Stimulated activated CD8-positive, alpha-beta memory T cell treated with anti-CD3 and anti-CD28 coated beads, Interleukin-2, amount 100 ng/mL, for 48 hours (primary cell): ENCODE results near the gene CST2.
"Not testable (repeated sequence)": the region's sequence is repeated elsewhere in the genome, so short reads cannot be mapped to it uniquely, and the experiment has no call there.

Experiments used
- DNase-seq, 2 donors: peaks; one replicate each; pipeline ENCODE4 v3.0.0-alpha.2; 2020; ENCODE audit warnings: low read depth in 2 of 2

CST2 gene, protein sequence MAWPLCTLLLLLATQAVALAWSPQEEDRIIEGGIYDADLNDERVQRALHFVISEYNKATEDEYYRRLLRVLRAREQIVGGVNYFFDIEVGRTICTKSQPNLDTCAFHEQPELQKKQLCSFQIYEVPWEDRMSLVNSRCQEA

DNA sequence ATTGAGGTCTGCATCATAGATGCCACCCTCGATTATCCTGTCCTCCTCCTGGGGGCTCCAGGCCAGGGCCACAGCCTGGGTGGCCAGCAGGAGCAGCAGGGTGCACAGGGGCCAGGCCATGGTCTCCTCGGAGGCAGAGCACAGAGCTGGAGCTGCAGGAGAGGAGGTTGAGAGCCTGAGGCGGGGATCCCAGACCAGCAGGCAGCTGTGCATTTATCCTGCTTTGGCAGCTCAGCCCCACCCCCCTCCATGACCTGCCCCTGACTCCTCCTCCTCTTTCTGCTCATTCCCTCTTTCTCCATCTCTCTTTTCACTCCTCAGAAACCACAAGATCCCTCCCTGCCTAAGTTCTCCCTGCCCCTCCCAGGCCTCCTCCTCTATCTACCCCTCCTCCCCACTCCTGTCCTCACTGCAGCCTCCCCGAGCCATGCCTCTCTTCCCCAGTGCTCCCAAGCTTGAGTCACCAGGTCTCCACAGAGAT is at the start of gene CST2:
Gene CST2, minus strand, starts transcription at position 189 of the 481 bp plus-strand sequence. Its CDS starts 69 bp downstream, at position 120.
- DNase-seq, result no peak

DNA sequence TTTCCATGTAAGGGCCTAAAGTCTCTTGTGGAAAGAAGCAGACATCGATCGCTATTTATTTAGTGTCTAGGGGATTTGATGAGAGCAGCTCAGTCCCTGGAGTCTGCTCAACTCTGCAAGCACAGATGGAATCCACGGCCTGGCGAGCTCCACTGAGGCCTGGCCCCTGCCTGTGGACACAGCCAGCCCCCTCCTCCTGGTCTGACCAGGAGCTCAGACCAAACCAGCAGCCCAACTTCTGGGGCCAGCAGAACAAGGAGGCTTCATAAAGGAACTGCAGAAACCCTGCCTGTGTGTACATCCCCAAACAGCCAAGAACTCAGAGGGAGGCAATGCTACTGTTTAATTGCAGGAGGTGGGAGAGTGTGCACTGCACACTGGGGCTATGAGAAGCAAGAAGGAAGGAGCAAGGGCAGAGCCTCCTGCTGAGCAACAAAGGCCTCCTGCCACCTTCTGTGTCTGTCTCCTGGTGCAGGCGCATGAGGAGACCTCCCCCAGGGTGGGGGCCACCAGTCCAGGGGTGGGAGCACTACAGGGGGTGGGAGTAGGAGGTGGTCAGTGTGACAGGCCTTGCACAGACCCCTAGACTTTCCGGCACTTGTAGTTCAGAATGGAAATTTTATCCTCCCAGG is 49.2 kb upstream of the CST2 start:
- no peak for DNase-seq

DNA sequence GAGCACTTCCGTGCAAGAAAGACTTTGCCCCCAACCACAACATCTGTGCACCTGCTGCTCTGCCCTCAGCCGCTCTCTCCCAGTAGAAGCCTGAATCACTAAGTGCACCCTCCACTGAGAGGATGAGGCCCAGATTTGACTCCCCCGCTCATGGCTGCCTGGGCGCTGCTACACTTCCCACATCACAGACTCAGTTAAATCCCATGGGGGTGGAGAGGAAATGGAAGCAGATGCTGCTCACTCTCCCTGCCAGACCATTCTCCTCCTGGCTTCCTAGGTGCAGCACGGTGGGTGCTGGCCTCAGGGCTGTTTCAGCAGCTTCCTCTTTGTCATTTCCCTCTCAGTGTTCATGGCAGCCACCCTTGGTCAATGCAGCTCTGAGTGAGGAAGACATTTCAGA is 48.2 kb upstream of the CST2 start:
- DNase-seq, result no peak

DNA sequence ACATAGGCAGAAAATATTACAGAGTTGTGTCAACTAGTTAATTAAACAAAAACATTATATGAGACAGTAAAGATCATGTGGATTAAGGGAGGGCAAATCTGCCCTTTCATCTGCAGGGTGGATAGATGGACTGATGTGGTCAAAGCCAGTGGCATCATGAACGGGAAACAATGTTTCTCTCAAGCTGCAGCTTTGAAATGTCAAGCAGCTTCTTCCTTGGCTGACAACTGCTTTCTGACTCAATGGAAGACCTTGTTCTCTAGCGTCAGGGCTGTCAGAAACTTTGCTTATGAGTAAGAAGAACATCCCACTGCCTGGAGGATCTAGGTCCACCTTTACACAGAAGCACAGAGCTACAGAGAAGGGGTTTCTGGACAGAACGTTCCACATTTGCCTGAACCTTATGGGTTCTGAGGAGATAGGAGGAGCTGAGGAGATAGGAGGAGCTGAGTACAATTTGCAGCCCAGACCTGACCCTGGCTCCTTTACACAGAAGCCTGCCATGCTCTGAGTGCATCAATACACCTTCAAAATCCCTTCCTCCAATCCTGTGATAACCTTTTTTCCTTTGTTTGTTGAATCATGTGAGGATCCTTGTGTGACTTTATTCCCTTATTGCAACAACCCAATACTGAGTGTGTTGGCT is 47.0 kb upstream of the CST2 start:
- DNase-seq, result no peak

DNA sequence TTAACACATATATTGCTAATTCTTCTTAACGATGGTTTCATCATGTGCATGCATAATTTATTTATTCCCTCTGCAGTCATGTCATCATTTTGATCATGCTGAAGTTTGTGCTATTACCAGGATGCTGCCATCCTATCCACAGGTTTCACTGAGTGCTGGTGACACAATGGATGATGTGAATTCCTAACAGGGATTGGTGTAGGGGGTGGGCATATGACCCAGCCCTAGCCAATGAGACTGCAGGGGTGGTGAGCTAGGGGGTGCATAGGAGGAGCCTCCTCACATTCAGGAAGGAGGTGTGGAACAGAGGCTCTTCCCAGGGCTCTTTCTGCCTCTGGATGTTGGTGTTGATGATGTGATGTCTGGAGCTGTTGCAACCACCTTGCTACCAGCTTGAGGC is 45.5 kb upstream of the CST2 start:
- no peak for DNase-seq

DNA sequence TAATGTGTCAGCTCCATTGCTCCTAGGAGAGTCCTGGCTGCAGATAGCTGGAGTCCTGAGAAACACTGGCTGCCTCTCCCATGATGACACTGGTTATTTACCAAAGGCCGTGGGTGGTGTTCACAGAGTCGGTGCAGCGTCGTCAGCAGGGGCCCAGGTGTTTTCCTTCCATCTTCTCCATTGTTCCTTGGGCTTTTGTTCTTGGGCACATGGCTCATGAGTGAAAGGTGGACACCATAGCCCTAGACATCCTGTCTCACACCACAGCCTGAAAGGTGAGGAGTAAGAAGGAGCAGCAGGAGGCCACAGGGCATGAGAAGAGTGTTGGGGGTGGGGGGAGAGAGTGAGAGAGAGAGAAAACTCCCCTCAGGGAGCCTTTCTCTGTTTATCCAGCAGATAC is 43.9 kb upstream of the CST2 start:
- DNase-seq, result no peak

DNA sequence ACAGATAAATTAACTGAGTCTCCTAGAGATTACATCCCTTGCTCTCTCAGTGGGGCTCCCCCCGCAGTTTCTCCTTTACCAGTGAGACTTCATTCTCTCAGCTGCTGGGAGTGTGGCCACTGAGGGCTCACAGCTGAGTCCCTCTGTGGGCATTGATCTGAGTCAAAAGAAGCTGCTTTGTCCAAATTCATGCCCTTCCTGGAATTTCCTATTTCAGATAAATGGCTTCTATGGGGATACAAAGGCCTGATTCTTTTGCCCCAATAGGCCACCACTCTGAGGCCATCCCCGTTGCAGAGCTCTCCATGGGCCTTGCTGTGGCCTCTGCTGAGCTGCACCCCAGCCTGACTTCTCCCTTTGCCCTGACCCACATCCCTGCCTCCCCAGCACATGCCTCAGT is 43.0 kb upstream of the CST2 start:
- DNase-seq, result no peak

DNA sequence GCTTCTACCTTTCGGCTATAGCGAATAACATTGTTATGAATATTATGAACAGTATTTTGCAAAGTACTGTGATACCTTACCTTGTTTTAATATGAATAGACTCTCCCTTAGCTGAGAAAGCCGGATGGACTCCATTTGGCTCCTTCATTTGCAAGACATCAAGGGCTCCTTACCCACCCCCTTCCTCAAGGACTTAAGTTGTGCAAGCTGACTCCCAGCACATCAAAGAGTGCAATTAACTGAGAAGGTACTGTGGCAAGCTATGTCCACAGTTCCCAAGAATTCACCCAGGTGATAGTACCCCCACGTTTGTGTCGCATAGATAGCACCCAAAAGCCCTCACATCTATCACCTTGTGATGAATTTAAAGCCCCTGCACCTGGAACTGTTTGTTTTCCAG is 41.8 kb upstream of the CST2 start:
- no peak for DNase-seq

DNA sequence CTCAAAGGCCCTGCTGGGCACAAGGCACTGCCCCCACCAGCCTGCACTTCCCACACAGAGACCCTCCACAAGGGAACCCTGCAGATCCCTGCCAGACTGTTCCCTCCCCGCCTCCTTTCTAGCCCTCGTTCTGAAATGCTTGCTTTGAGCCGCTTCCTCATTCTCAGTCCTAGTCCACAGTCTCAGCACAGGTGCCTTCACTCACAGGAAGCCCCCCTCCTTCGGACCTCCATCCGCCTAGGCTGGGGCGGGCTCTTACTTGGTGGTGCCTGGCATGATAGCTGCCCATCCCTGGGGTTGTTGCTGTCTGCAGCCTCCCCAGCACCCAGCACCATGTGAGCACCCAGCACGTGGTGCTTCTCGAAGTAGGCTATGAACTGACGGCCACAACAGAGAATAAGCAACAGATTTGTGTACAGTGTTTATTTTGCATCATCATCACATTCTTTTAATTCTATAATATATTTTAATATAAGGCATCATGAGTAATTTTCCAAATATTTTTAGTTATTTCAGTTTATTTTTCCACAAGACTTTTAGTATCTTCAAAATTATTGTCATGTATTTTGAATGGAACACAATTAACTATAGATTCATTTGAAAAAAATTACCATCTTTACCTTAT is 40.7 kb upstream of the CST2 start:
- DNase-seq, result no peak

DNA sequence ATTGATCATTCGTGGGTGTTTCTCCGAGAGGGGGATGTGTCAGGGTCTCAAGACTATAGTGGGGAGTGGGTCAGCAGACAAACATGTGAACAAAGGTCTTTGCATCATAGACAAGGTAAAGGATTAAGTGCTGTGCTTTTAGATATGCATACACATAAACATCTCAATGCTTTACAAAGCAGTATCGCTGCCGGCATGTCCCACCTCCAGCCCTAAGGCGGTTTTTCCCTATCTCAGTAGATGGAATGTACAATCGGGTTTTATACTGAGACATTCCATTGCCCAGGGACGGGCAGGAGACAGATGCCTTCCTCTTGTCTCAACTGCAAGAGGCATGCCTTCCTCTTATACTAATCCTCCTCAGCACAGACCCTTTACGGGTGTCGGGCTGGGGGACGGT is 34.2 kb upstream of the CST2 start:
- DNase-seq, result not testable (repeated sequence)

DNA sequence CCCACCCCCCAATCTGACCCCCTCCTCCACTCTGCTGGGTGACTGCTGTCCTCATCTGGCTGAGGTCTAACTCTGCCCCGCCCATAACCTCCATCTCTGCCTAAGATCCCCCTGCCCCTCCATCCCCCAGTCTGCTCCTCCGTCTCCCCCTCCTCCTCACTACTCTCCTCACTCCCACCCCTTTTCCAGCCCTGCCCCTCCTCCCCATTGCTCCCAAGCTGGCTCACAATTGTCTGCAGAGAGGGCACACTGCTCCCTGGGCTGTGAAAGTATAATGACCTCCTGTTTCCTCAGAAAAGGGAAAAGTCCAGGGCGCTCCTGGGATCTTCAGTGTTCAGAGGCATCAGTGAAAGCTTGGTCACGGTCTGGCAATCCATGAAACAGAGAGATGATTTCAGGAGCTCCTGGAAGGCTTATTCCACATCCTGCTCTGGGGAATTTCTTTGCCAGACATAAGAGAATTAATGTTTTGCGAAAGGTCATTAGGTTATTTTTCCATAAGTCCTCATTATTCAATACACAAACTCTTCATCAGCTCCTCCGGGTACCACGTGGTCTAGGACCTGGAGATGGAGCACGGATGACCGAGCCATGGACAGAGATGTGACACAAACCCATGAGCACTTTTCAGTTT is 31.6 kb upstream of the CST2 start:
- DNase-seq, result no peak

DNA sequence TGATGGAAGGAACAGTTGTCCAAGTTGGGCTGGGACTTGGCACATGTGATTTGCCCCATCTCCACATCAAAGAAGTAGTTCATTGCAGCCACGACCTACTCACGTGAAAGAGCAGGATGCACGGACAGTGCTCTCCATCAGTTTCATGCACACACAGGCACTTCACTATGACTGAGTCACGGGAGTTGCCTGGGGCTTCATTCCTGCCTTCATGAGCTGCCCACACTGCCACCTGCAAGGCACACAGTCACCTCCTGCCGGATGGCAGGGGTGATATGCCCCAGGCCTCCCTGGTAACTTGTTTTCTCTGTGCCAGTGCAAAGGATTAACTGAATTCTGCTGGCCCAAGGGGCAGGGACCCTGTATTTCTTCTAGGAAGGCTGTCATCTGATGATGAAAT is 30.2 kb upstream of the CST2 start:
- no peak for DNase-seq

DNA sequence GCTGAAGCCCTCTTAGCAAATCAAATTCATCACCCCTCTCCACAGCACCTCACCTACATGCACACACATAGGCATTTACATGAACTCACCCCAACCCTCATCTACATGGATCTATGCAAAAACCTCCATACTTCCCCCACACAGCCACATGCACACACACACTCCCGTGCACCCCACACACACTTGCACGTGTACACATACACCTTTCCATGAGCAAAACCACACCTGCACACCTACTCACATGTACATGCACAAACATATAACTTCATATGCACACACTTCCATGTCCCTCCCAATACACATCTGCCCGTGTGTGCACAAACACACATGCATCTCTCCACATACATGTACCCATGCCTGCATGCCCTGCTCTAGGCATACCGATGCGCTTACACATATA is 29.7 kb upstream of the CST2 start:
- no peak for DNase-seq

DNA sequence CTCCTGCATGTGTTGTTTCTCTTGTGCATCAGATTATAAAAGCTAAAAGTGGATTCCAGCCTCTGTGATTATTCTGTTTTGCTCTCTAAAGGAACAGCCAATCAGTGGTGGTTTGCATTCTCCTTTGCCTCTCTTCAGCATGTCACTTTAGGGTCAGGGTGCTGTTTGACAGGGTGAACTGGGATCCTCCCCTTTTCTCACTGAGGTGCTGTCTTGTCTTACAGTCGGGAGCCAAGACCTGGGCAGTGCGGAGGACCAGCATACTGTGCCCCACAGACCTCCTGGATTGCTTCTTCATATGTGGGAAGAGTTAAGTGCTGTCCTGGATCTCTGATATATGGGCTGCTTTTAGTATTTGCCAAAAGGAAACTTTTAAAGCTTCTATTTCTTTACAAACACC is 15.2 kb upstream of the CST2 start:
- no peak for DNase-seq

DNA sequence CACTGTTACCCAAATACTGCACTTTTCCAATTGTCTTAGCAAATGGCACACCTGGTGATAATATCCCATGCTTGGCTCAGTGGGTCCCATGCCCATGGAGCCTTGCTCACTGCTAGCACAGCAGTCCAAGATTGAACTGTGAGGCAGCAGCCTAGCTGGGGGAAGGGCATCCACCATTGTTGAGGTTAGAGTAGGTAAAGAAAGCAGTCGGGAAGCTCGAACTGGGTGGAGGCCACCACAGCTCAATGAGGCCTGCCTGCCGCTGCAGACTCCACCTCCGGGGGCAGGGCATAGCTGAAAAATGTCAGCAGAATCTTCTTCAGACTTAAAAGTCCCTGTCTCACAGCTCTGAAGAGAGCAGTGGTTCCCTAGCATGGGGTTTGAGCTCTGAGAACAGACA is 9.2 kb upstream of the CST2 start:
- DNase-seq, result no peak

DNA sequence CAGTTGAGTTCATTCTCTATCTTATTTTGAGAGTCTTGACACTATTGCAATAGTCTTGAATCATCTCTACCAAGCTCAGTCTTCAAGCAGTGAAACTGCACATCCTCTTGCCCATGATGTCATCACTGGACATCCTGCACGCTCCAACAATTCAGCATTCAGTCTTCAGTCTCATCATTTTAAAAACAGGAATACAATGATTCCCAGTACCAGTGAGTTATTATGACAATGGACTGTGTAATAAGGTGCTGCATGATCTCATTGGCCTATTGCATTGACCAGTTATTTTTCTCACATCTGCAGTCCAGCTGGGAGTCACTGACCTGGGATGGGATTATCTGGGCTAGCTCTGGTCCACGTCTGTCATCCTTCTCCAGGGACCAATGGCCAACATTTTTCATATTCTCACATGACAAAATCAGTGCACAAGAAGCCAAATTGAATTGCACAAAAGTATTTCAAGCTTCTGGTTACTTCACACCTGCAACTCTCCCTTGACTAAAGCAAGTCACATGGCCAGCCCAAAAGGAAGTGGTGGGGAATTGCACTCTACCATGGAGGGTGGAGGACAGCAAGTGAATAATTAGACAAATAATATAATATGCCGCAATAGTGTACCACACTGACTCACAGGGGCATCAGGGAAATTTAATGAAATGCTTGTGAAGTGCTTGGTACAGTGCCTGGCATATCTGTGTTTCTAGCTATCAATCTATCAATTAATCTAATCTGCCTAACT is 6.4 kb upstream of the CST2 start:
- DNase-seq, result no peak

DNA sequence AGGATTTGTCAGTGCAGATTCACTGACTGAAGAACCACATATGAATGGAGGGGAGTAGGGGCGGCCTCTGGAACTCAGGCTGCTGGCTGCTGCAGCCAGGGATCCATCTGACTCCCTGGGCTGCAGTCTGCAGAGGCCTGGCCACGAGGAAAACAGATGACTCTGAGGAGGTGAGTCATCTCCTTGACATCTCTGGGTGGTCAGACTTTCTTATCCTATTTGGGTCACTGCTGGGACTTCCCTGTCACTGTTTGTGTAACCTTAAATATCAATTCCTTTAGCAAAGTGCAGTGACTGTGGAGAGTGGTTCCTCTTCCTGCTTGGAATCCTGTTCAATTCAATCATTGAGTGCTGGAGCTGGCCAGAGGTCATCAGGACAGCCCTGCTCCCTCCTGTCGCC is 5.4 kb upstream of the CST2 start:
- not testable (repeated sequence) for DNase-seq

DNA sequence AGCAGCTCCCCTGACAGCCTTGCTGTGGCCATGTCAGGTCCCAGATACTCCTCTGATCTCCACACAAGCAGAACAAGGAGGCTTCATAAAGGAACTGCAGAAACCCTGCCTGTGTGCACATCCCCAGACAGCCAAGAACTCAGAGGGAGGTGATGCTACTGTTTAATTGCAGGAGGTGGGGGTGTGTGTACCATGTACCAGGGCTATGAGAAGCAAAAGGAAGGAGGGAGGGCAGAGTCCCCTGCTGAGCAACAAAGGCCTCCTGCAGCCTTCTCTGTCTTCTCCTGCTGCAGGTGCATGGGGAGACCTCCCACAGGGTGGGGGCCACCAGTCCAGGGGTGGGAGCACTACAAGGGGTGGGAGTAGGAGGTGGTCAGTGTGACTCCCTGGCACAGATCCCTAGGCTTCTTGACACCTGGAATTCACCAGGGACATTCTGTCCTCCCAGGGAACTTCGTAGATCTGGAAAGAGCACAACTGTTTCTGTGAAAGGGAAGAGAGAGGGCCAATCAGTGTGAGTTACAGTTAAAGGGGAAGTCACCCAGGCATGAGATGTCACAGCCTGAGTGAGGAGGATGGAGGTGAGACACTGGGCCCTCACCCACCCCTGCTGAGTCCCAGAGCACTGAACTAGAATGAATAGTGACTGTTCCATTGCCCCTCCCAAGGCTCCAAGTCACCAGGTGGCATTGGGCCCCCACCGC is 2.8 kb downstream of the CST2 start:
- DNase-seq, result no peak

DNA sequence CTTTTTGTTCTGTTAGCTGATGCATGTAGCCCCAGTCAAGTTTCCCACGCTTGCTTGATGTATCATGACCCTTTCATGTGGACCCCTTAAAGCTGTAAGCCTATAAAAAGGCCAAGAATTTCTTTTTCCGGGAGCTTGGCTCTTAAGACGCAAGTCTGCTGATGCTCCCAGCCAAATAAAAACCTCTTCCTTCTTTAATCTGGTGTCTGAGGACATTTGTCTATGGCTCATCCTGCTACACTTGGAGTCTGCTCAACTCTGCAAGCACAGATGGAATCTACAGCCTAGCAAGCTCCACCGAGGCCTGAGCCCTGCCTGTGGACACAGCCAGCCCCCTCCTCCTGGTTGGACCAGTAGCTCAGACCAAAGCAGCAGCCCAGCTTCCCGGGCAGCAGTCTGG is 3.4 kb downstream of the CST2 start:
- no peak for DNase-seq

DNA sequence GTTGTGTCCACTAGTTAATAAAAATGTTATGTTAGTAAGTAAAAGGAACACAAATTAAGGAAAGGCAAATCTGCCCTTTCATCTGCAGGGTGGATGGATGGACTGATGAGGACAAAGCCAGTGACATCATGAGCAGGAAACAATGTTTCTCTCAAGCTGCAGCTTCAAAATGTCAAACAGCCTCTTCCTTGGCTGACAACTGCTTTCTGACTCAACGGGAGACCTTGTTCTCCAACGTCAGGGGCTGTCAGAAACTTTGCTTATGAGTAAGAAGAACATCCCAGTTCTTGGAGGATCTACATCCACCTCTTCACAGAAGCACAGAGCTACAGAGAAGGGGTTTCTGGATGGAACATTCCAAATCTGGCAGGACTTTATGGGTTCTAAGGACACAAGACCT is 6.0 kb downstream of the CST2 start:
- no peak for DNase-seq

DNA sequence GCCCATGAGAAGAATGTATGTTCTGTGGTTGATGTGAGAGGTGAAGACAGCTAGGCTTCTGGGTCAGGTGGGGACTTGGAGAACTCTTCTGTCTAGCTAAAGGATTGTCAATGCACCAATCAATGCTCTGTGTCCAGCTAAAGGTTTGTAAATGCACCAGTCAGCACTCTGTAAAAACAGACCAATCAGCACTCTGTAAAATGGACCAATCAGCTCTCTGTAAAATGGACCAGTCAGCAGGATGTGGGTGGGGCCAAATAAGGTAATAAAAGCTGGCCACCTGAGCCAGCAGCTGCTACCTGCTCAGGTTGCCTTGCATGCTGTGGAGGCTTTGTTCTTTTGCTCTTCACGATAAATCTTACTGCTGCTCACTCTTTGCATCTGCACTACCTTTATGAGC is 15.0 kb downstream of the CST2 start:
- DNase-seq, result not testable (repeated sequence)
